Activated CD4-positive, CD25-positive, alpha-beta regulatory T cell treated with anti-CD3 and anti-CD28 coated beads, Interleukin-2, amount 50 U/mL, for 24 hours (primary cell): ENCODE results near the gene PRPSAP2.
"Not testable (repeated sequence)": the region's sequence is repeated elsewhere in the genome, so short reads cannot be mapped to it uniquely, and the experiment has no call there.

Source experiments
- ATAC-seq, 2 donors: fragments of 150-1000 bp; cut with Tn5 transposase; one replicate each; pipeline ENCODE4 v1.10.0; 2021; ENCODE audit warnings: mild to moderate bottlenecking in 1 of 2, moderate library complexity in 1 of 2

PRPSAP2 gene

GRCh38 chr17:18857864-18858566 lies at the start of gene PRPSAP2:
PRPSAP2 (plus strand) TSS chr17:18858131; CDS start chr17:18865834, 7,703 bp downstream.
- ATAC-seq, result peak; percentile 60 to 61

- not testable (repeated sequence) for ATAC-seq
These were observed 42.0 kb upstream of the PRPSAP2 start for GRCh38 chr17:18815924-18816323.

GRCh38 chr17:18816489-18817371 lies 41.2 kb upstream of the PRPSAP2 start:
- ATAC-seq, result peak; percentile 60 to 62

- ATAC-seq, result not testable (repeated sequence)
These were observed 36.5 kb upstream of the PRPSAP2 start for GRCh38 chr17:18821430-18821829.

GRCh38 chr17:18827613-18828012 lies 30.3 kb upstream of the PRPSAP2 start:
- ATAC-seq, result not testable (repeated sequence)

- no peak for ATAC-seq
These were observed 9.4 kb upstream of the PRPSAP2 start for GRCh38 chr17:18848501-18848900.

- ATAC-seq, result no peak
These were observed 7.3 kb upstream of the PRPSAP2 start for GRCh38 chr17:18850679-18851078.

- no peak for ATAC-seq
These were observed 6.7 kb upstream of the PRPSAP2 start for GRCh38 chr17:18851201-18851600.

GRCh38 chr17:18854956-18855355 lies 3.0 kb upstream of the PRPSAP2 start:
- ATAC-seq, result no peak

- peak; percentile 86 to 89 for ATAC-seq
These were observed 1.9 kb upstream of the PRPSAP2 start for GRCh38 chr17:18855831-18856569.

GRCh38 chr17:18856570-18856915 lies 1.4 kb upstream of the PRPSAP2 start:
- no peak for ATAC-seq

GRCh38 chr17:18858567-18859245 lies 775 bp downstream of the PRPSAP2 start:
- ATAC-seq, result no peak

- no peak for ATAC-seq
These were observed 1.3 kb downstream of the PRPSAP2 start for GRCh38 chr17:18859256-18859655.

GRCh38 chr17:18860161-18860972 lies 2.4 kb downstream of the PRPSAP2 start:
- peak; percentile 42 to 60 for ATAC-seq

- no peak for ATAC-seq
These were observed 4.1 kb downstream of the PRPSAP2 start for GRCh38 chr17:18862011-18862410.

- ATAC-seq, result not testable (repeated sequence)
These were observed 7.1 kb downstream of the PRPSAP2 start for GRCh38 chr17:18864996-18865395.

- ATAC-seq, result peak; percentile 87 to 92
These were observed 9.2 kb downstream of the PRPSAP2 start for GRCh38 chr17:18866866-18867813.

GRCh38 chr17:18877104-18877645 lies 19.2 kb downstream of the PRPSAP2 start:
- no peak for ATAC-seq

GRCh38 chr17:18888766-18889290 lies 30.9 kb downstream of the PRPSAP2 start:
- no peak for ATAC-seq

- no peak for ATAC-seq
These were observed 31.7 kb downstream of the PRPSAP2 start for GRCh38 chr17:18889658-18890057.
